ENCODE data around the gene ATG9B.
"Not testable (repeated sequence)": the region's sequence is repeated elsewhere in the genome, so short reads cannot be mapped to it uniquely, and the experiment has no call there.

Gene ATG9B

GRCh38 chr7:151016505-151016904 lies 7.8 kb downstream of the ATG9B start:
- peaks cover 23% of the 10 kb centered on the region for H3K27me3 ChIP-seq (ENCODE audit: control insufficient read depth, insufficient read depth, low read length)
- peaks cover 6% of the 10 kb centered on the region for H3K4me1 ChIP-seq (ENCODE audit: control insufficient read depth, insufficient read depth, low read length)
- no peak overlapping the region for H3K27ac ChIP-seq (ENCODE audit: low read depth, low read length)
- H3K4me3 ChIP-seq (ENCODE audit: low read length): no peak overlapping the region
- no peaks in the 10 kb centered on the region for H3K36me3 ChIP-seq (ENCODE audit: control insufficient read depth, insufficient read depth, low read length)
- H3K9ac ChIP-seq (ENCODE audit: low read length): no peak overlapping the region

DNA sequence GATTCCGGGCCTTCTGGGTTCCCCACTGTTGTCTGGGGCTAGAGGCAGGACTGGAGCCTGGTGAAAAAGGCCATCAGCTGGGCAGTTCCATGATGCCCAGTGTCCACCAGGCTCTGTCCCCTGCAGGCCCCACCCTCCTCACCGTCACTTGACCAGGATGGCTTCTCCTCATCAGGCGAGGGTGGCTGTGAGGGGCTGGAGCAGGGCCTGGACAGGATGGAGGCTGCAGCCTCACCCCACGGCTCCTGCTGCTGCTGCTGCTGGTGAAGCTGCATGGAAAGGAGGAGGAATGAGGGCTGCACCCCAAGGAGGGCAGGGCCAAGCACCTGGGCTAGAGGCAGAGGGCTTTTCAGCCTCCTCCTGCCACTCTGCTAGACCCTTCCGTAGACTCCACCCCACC lies 8.3 kb downstream of the ATG9B start:
- Histone ChIP-seq H3K9ac (ENCODE audit: low read length) (no peak overlapping the region), H3K4me1 (ENCODE audit: control insufficient read depth, insufficient read depth, low read length) (peaks cover 6% of the 10 kb centered on the region), H3K4me3 (ENCODE audit: low read length) (no peak overlapping the region), H3K27me3 (ENCODE audit: control insufficient read depth, insufficient read depth, low read length) (peaks cover 23% of the 10 kb centered on the region), H3K36me3 (ENCODE audit: control insufficient read depth, insufficient read depth, low read length) (no peaks in the 10 kb centered on the region), H3K27ac (ENCODE audit: low read depth, low read length) (no peak overlapping the region)

DNA sequence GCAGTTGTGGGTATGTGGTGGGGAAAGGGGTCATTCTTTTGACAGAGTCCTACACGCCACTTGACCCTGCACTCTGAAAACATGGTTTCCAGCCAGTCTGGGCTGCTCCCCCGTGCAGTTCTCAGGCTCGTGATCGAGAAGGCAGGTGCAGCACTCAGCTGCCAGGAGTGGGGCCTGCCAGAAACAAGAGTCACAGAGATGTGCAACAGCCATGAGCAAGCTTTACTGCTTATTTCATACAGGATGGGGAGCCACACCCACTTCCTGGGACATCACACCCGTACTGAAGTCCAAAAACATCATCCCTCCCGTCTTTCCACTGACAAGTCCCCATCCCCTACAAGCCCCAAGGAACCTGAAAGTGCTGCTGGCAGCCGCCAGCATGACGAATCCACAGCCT lies 9.3 kb downstream of the ATG9B start:
- H3K27me3 ChIP-seq (ENCODE audit: control insufficient read depth, insufficient read depth, low read length): peaks cover 22% of the 10 kb centered on the region
- no peak overlapping the region for H3K9ac ChIP-seq (ENCODE audit: low read length)
- H3K4me3 ChIP-seq (ENCODE audit: low read length): no peak overlapping the region
- H3K4me1 ChIP-seq (ENCODE audit: control insufficient read depth, insufficient read depth, low read length): peaks cover 6% of the 10 kb centered on the region
- no peak overlapping the region for H3K27ac ChIP-seq (ENCODE audit: low read depth, low read length)
- no peaks in the 10 kb centered on the region for H3K36me3 ChIP-seq (ENCODE audit: control insufficient read depth, insufficient read depth, low read length)

- Histone ChIP-seq H3K27ac (ENCODE audit: low read depth, low read length) (no peak overlapping the region), H3K4me1 (ENCODE audit: control insufficient read depth, insufficient read depth, low read length) (peaks cover 6% of the 10 kb centered on the region), H3K4me3 (ENCODE audit: low read length) (peak overlapping the region; percentile 57), H3K9ac (ENCODE audit: low read length) (peak overlapping the region; percentile 34), H3K36me3 (ENCODE audit: control insufficient read depth, insufficient read depth, low read length) (no peaks in the 10 kb centered on the region), H3K27me3 (ENCODE audit: control insufficient read depth, insufficient read depth, low read length) (peaks cover 21% of the 10 kb centered on the region)
Measured at GRCh38 chr7:151013733-151014497, 10.4 kb downstream of the ATG9B start.

DNA sequence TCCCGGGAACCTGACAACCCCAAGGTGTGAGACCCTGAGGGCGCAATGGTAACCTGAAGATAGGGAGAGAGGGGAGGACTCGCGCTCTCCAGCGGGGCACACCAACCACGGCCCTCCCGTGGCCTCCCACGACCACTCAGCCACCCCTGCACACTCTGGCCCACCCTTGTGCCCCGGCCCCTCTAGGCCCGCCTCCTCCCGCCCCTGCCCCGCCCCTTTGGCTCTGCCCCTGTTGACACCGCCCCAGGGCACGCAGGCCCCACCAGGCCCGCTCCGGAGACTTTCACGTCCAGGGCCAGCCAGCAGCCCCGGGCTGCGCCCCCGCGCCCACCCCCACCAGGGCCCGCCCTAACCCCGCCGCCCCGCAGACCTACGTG lies 10.9 kb downstream of the ATG9B start:
- no peaks in the 10 kb centered on the region for H3K36me3 ChIP-seq (ENCODE audit: control insufficient read depth, insufficient read depth, low read length)
- peaks cover 4% of the 10 kb centered on the region for H3K4me1 ChIP-seq (ENCODE audit: control insufficient read depth, insufficient read depth, low read length)
- peaks cover 19% of the 10 kb centered on the region for H3K27me3 ChIP-seq (ENCODE audit: control insufficient read depth, insufficient read depth, low read length)
- H3K9ac ChIP-seq (ENCODE audit: low read length): no peak overlapping the region
- no peak overlapping the region for H3K27ac ChIP-seq (ENCODE audit: low read depth, low read length)
- H3K4me3 ChIP-seq (ENCODE audit: low read length): no peak overlapping the region

- H3K4me1 ChIP-seq (ENCODE audit: control insufficient read depth, insufficient read depth, low read length): peaks cover 2% of the 10 kb centered on the region
- H3K36me3 ChIP-seq (ENCODE audit: control insufficient read depth, insufficient read depth, low read length): no peaks in the 10 kb centered on the region
- H3K27me3 ChIP-seq (ENCODE audit: control insufficient read depth, insufficient read depth, low read length): peaks cover 16% of the 10 kb centered on the region
- no peak overlapping the region for H3K27ac ChIP-seq (ENCODE audit: low read depth, low read length)
- H3K9ac ChIP-seq (ENCODE audit: low read length): no peak overlapping the region
- no peak overlapping the region for H3K4me3 ChIP-seq (ENCODE audit: low read length)
Measured at GRCh38 chr7:151012911-151013347, 11.4 kb downstream of the ATG9B start.

DNA sequence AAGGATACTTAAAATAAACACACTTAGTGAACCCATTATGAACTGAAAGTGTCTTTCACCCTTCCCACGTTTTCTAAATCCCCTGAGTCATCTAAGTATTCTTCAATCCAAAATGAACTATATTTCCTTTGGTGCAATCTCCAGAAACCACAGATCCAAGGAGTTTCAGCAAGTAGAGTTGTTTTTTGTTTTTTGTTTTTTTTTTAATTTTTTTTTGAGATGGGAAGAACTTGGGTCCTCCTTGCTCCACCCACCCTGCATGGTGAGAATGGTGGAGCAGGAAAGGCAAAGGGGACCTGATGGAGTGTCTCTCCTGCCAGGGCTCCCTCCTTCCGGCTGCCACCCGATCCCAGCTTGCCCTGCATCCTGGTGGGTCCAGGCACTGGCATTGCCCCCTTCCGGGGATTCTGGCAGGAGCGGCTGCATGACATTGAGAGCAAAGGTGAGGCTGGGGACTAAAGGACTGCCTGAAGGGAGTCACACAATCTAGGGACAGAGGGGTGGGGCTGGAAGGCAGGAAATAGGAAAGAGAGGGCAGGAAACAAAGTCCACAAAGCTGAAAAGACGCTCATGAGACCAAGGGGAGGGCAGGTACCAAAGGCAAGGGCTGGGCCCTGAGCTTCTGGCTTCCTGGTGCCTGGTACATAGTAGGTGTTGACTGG lies 12.1 kb downstream of the ATG9B start:
- no peaks in the 10 kb centered on the region for H3K4me1 ChIP-seq (ENCODE audit: control insufficient read depth, insufficient read depth, low read length)
- no peak overlapping the region for H3K27ac ChIP-seq (ENCODE audit: low read depth, low read length)
- no peak overlapping the region for H3K4me3 ChIP-seq (ENCODE audit: low read length)
- no peak overlapping the region for H3K9ac ChIP-seq (ENCODE audit: low read length)
- H3K36me3 ChIP-seq (ENCODE audit: control insufficient read depth, insufficient read depth, low read length): no peaks in the 10 kb centered on the region
- H3K27me3 ChIP-seq (ENCODE audit: control insufficient read depth, insufficient read depth, low read length): peaks cover 9% of the 10 kb centered on the region

GRCh38 chr7:151011616-151012015 lies 12.7 kb downstream of the ATG9B start:
- H3K4me1 ChIP-seq (ENCODE audit: control insufficient read depth, insufficient read depth, low read length); H3K9ac ChIP-seq (ENCODE audit: low read length); H3K27ac ChIP-seq (ENCODE audit: low read depth, low read length); H3K36me3 ChIP-seq (ENCODE audit: control insufficient read depth, insufficient read depth, low read length); H3K27me3 ChIP-seq (ENCODE audit: control insufficient read depth, insufficient read depth, low read length); H3K4me3 ChIP-seq (ENCODE audit: low read length): not testable (repeated sequence)

GRCh38 chr7:151011097-151011409 lies 13.2 kb downstream of the ATG9B start:
- no peak overlapping the region for H3K4me3 ChIP-seq (ENCODE audit: low read length)
- H3K27me3 ChIP-seq (ENCODE audit: control insufficient read depth, insufficient read depth, low read length): peaks cover 7% of the 10 kb centered on the region
- H3K27ac ChIP-seq (ENCODE audit: low read depth, low read length): no peak overlapping the region
- H3K9ac ChIP-seq (ENCODE audit: low read length): no peak overlapping the region
- no peaks in the 10 kb centered on the region for H3K36me3 ChIP-seq (ENCODE audit: control insufficient read depth, insufficient read depth, low read length)
- no peaks in the 10 kb centered on the region for H3K4me1 ChIP-seq (ENCODE audit: control insufficient read depth, insufficient read depth, low read length)

- H3K4me1 ChIP-seq (ENCODE audit: control insufficient read depth, insufficient read depth, low read length): no peaks in the 10 kb centered on the region
- peaks cover 7% of the 10 kb centered on the region for H3K27me3 ChIP-seq (ENCODE audit: control insufficient read depth, insufficient read depth, low read length)
- H3K36me3 ChIP-seq (ENCODE audit: control insufficient read depth, insufficient read depth, low read length): no peaks in the 10 kb centered on the region
- H3K9ac ChIP-seq (ENCODE audit: low read length): no peak overlapping the region
- no peak overlapping the region for H3K4me3 ChIP-seq (ENCODE audit: low read length)
- H3K27ac ChIP-seq (ENCODE audit: low read depth, low read length): no peak overlapping the region
Measured at GRCh38 chr7:151010307-151011096, 13.8 kb downstream of the ATG9B start.

DNA sequence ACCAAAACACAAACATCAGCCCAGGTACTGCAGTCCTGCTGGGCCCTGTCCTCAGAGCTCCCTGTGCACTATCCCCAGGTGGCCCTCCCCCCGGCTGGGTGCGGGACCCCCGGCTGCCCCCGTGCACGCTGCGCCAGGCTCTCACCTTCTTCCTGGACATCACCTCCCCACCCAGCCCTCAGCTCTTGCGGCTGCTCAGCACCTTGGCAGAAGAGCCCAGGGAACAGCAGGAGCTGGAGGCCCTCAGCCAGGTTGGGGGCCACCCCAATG lies 14.3 kb downstream of the ATG9B start:
- Histone ChIP-seq H3K4me3 (ENCODE audit: low read length) (no peak overlapping the region), H3K4me1 (ENCODE audit: control insufficient read depth, insufficient read depth, low read length) (no peaks in the 10 kb centered on the region), H3K36me3 (ENCODE audit: control insufficient read depth, insufficient read depth, low read length) (no peaks in the 10 kb centered on the region), H3K27me3 (ENCODE audit: control insufficient read depth, insufficient read depth, low read length) (peaks cover 7% of the 10 kb centered on the region), H3K9ac (ENCODE audit: low read length) (no peak overlapping the region), H3K27ac (ENCODE audit: low read depth, low read length) (no peak overlapping the region)

GRCh38 chr7:151009327-151010036 lies 14.8 kb downstream of the ATG9B start:
- Histone ChIP-seq H3K36me3 (ENCODE audit: control insufficient read depth, insufficient read depth, low read length) (no peaks in the 10 kb centered on the region), H3K4me1 (ENCODE audit: control insufficient read depth, insufficient read depth, low read length) (no peaks in the 10 kb centered on the region), H3K4me3 (ENCODE audit: low read length) (no peak overlapping the region), H3K27ac (ENCODE audit: low read depth, low read length) (no peak overlapping the region), H3K9ac (ENCODE audit: low read length) (no peak overlapping the region), H3K27me3 (ENCODE audit: control insufficient read depth, insufficient read depth, low read length) (peaks cover 7% of the 10 kb centered on the region)

Data from rectal smooth muscle tissue (tissue), 1 donor.